GM12892 (cell line): Measurements from ENCODE around the gene USP37.

Experiments
- POLR2A ChIP-seq: IDR thresholded peaks from 2 replicates; pipeline ENCODE4 v1.6.1; 2011; ENCODE audit warnings: low read depth, low read length, control low read depth
- POLR2AphosphoS5 ChIP-seq: IDR thresholded peaks from 2 replicates; pipeline ENCODE4 v1.6.1; 2011; ENCODE audit warnings: low read depth, low read length, control low read depth
- TAF1 ChIP-seq: IDR thresholded peaks from 2 replicates; pipeline ENCODE4 v1.6.1; 2011; ENCODE audit warnings: low read depth, mild to moderate bottlenecking, control low read depth, low read length, borderline replicate concordance

DNA sequence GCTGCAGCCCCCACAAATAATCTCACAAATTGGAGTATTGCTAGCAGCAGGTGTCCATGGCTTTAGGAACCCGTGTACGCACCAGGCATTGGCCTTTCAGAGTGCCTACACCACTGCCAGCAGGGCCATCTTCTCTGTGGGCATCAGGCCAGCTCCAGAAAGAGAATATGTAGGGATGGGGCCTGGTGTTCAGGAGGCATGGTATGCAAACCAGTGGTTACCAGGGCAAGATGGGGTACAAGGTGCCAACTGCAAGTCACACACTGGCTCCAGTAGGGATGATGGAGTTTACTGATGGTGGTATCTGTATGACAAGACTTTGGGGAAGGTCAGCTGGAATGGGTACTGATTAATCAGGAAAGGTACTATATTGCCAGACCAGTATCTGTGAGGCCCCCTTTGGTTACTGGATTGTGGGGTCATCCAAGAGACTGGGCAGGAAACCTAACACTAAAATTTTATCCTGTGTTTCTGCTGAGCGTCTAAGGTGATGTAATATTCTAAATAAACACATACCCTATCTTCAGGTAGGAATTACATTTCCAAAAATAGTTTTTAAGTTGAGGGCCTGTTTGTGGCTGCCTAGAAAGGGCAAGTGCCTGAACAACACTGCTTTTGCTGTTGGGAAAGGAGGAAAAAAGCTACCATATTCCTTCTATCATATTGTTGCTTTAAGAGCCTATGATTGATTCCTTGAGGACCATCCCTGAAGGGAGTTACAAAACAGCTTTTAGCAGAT, 9.5 kb upstream of the USP37 start:
- TF ChIP-seq POLR2AphosphoS5 (0 out of 2 replicates have a peak, but pooled peaks have one; percentile 16), POLR2A (peak; percentile 29; the same call in 1 of the 2 replicates), TAF1 (no peak)
